MCF 10A (cell line): ENCODE results near the gene NKX2-4. TPM values are rescaled to one million over a fixed set of nuclear protein-coding genes. Genes with fewer than 3 reads are reported as not detected.

ENCODE experiments used
- BruUV-seq: library from RNA; stranded (reverse); fragments of 400-500 nt; replicated peaks from 2 replicates; lab custom pipeline; 2021; lab: Mats Ljungman, UMichigan
- CTCF ChIA-PET: fragments of 300-600 bp; sonication (Branson Sonifier 250); formaldehyde crosslinking; extraction: SDS; loops from one replicate; lab custom pipeline; 2021; ENCODE audit warnings: antibody characterized with exemption, inconsistent platforms; lab: Yijun Ruan, JAX
- POLR2A ChIA-PET: fragments of 300-600, 350-650 bp; sonication (Branson Sonifier 250); formaldehyde crosslinking; extraction: SDS; loops from one replicate; lab custom pipeline; 2020; ENCODE audit warnings: antibody characterized with exemption, inconsistent platforms; lab: Yijun Ruan, JAX
- DNase-seq: peaks from one replicate; pipeline ENCODE4 v3.0.0-alpha.2; 2018; ENCODE audit not compliant: unreplicated experiment
- H3K27ac Mint-ChIP-seq: one replicate; pipeline ENCODE4 v1.8.0; 2022; ENCODE audit warnings: mild to moderate bottlenecking, low read depth, mixed read lengths; ENCODE audit not compliant: unreplicated experiment
- H3K27me3 Mint-ChIP-seq: one replicate; pipeline ENCODE4 v1.8.0; 2022; ENCODE audit warnings: mixed read lengths; ENCODE audit not compliant: insufficient read depth, unreplicated experiment
- H3K36me3 Mint-ChIP-seq: one replicate; pipeline ENCODE4 v1.8.0; 2022; ENCODE audit warnings: mild to moderate bottlenecking, moderate library complexity, mixed read lengths; ENCODE audit not compliant: insufficient read depth, unreplicated experiment
- H3K4me1 Mint-ChIP-seq: one replicate; pipeline ENCODE4 v1.8.0; 2022; ENCODE audit warnings: mixed read lengths; ENCODE audit not compliant: insufficient read depth, unreplicated experiment
- H3K4me3 Mint-ChIP-seq: one replicate; pipeline ENCODE4 v1.8.0; 2022; ENCODE audit warnings: mild to moderate bottlenecking, moderate library complexity, mixed read lengths; ENCODE audit not compliant: unreplicated experiment
- H3K9me3 Mint-ChIP-seq: one replicate; pipeline ENCODE4 v1.8.0; 2022; ENCODE audit warnings: mixed read lengths; ENCODE audit not compliant: unreplicated experiment
- CTCF ChIP-seq: fragments of 200-600 bp; IDR thresholded peaks from one replicate; pipeline ENCODE4 v1.8.0; 2022; ENCODE audit warnings: antibody characterized with exemption, mild to moderate bottlenecking; ENCODE audit not compliant: unreplicated experiment
- intact Hi-C: fragments of 100-400 bp; cut with micrococcal nuclease; formaldehyde crosslinking; loops from 2 replicates; pipeline ENCODE4 v1.14.1; 2022
- total RNA-seq: library from RNA; stranded (reverse); gene quantifications from 2 replicates; pipeline ENCODE4 v1.2.3, GENCODE V29; 2022

The NKX2-4 gene
- total RNA-seq, 1 experiment from 2014 or later = not detected

- H3K27ac Mint-ChIP-seq = no peak overlapping the region
- H3K9me3 Mint-ChIP-seq = no peaks in the 10 kb centered on the region
- ChIA-PET POLR2A (interaction anchor here (0.6 to 1.6 kb wide), 3 partner anchors 16 to 68 kb away, joined by 3 to 4 read pairs (median 3); no protein-coding TSS in a partner anchor), CTCF (interaction anchor here (0.6 to 3.0 kb wide), 6 partner anchors 19 to 528 kb away, joined by 3 to 14 read pairs (median 4); no protein-coding TSS in a partner anchor)
- no peak for DNase-seq
- peaks cover 66% of the 10 kb centered on the region for H3K36me3 Mint-ChIP-seq
- intact Hi-C loops = no loop called here
- no peak overlapping the region for H3K4me3 Mint-ChIP-seq
- BruUV-seq = no TSS peak
- no peaks in the 10 kb centered on the region for H3K27me3 Mint-ChIP-seq
- no peak for TF ChIP-seq CTCF
- H3K4me1 Mint-ChIP-seq = no peaks in the 10 kb centered on the region
These were observed 9.8 kb downstream of the NKX2-4 start for GRCh38 chr20:21387528-21387927.

- CTCF ChIA-PET = interaction anchor here (0.6 to 3.0 kb wide), 4 partner anchors 151 to 1373 kb away, joined by 3 to 14 read pairs (median 5); no protein-coding TSS in a partner anchor
- Mint-ChIP-seq H3K9me3 (no peaks in the 10 kb centered on the region), H3K4me1 (no peaks in the 10 kb centered on the region), H3K27ac (no peak overlapping the region), H3K4me3 (no peak overlapping the region), H3K27me3 (no peaks in the 10 kb centered on the region), H3K36me3 (peaks cover 78% of the 10 kb centered on the region)
- POLR2A ChIA-PET = interaction anchor here (1.5 to 1.6 kb wide), 2 partner anchors 14 to 24 kb away, joined by 3 to 4 read pairs; no protein-coding TSS in a partner anchor
- TF ChIP-seq CTCF = no peak
- intact Hi-C loops = no loop called here
- no TSS peak for BruUV-seq
- no peak for DNase-seq
These were observed 11.2 kb downstream of the NKX2-4 start for GRCh38 chr20:21386111-21386510.

GRCh38 chr20:21384308-21384892, 12.9 kb downstream of the NKX2-4 start:
- Mint-ChIP-seq H3K27me3 (no peaks in the 10 kb centered on the region), H3K27ac (no peak overlapping the region), H3K36me3 (peaks cover 70% of the 10 kb centered on the region), H3K4me1 (no peaks in the 10 kb centered on the region), H3K9me3 (no peaks in the 10 kb centered on the region), H3K4me3 (no peak overlapping the region)
- CTCF ChIA-PET = interaction anchor here (0.6 to 3.0 kb wide), 2 partner anchors 8 to 149 kb away, joined by 3 to 14 read pairs; no protein-coding TSS in a partner anchor
- POLR2A ChIA-PET = interaction anchor here (1.5 kb wide), 1 partner anchor 13 kb away, joined by 3 read pairs; no protein-coding TSS in a partner anchor
- TF ChIP-seq CTCF = no peak
- intact Hi-C loops = no loop called here
- no TSS peak for BruUV-seq
- no peak for DNase-seq

- H3K27ac Mint-ChIP-seq = no peak overlapping the region
- H3K36me3 Mint-ChIP-seq = peaks cover 54% of the 10 kb centered on the region
- no peak for DNase-seq
- no peaks in the 10 kb centered on the region for H3K9me3 Mint-ChIP-seq
- no TSS peak for BruUV-seq
- POLR2A ChIA-PET = interaction anchor here (0.7 to 1.7 kb wide), 5 partner anchors 17 to 519 kb away, joined by 3 to 6 read pairs (median 5); partner anchors contain the start of gene XRN2
- peaks cover under 1% of the 10 kb centered on the region for H3K4me1 Mint-ChIP-seq
- CTCF ChIA-PET = interaction anchor here (0.6 to 2.1 kb wide), 3 partner anchors 55 to 235 kb away, joined by 3 to 14 read pairs (median 3); no protein-coding TSS in a partner anchor
- intact Hi-C loops = no loop called here
- no peaks in the 10 kb centered on the region for H3K27me3 Mint-ChIP-seq
- TF ChIP-seq CTCF = no peak
- no peak overlapping the region for H3K4me3 Mint-ChIP-seq
These were observed 15.7 kb downstream of the NKX2-4 start for GRCh38 chr20:21381619-21382018.
